K562 (cell line): ENCODE data around the gene LRMDA.

Experiments
- ATF7 ChIP-seq: fragments of 450-650 bp; IDR thresholded peaks from 2 replicates; pipeline ENCODE4 v1.7.1; 2014; ENCODE audit warnings: mild to moderate bottlenecking, moderate library complexity
- DDX20 ChIP-seq: fragments of 450-650 bp; IDR thresholded peaks from 2 replicates; pipeline ENCODE4 v1.6.1; 2016; ENCODE audit warnings: missing genetic modification characterization, low read depth, mild to moderate bottlenecking, missing compliant biosample characterization, moderate library complexity
- ILF3 ChIP-seq: fragments of 450-650 bp; IDR thresholded peaks from 2 replicates; pipeline ENCODE4 v1.6.1; 2018; ENCODE audit warnings: antibody characterized with exemption, mild to moderate bottlenecking, moderate library complexity, borderline replicate concordance
- JUND ChIP-seq, 2 experiments: IDR thresholded peaks; 2 replicates in 1 of 2; 3 replicates in 1 of 2; pipeline ENCODE4 v1.6.1; 2011; ENCODE audit warnings: borderline replicate concordance in 2 of 2, low read depth in 2 of 2, low read length in 2 of 2, improper control_type of control experiment in 1 of 2, missing biosample characterization in 1 of 2, missing genetic modification characterization in 1 of 2, missing genetic modification reagents in 1 of 2
- KDM1A ChIP-seq, 2 experiments: fragments of 450-650 bp; IDR thresholded peaks; 2 replicates each; pipeline ENCODE4 v1.6.1; 2016; ENCODE audit warnings: mild to moderate bottlenecking in 2 of 2
- PCBP1 ChIP-seq: fragments of 200-400 bp; formaldehyde crosslinking; IDR thresholded peaks from 2 replicates; pipeline ENCODE4 v1.6.1; 2018; ENCODE audit warnings: mild to moderate bottlenecking, low read depth, low read length; ENCODE audit not compliant: poor library complexity, severe bottlenecking
- POLR2A ChIP-seq: fragments of 450-650 bp; conservative IDR thresholded peaks from 2 replicates; pipeline ENCODE4 v1.6.1; 2016
- POLR2AphosphoS5 ChIP-seq: IDR thresholded peaks from 2 replicates; pipeline ENCODE4 v1.6.1; 2011; ENCODE audit warnings: mild to moderate bottlenecking, low read depth, low read length, moderate library complexity; ENCODE audit not compliant: control insufficient read depth, insufficient read depth
- SAFB2 ChIP-seq: fragments of 200-400 bp; formaldehyde crosslinking; IDR thresholded peaks from 2 replicates; pipeline ENCODE4 v1.6.1; 2018; ENCODE audit warnings: borderline replicate concordance, low read length, low read depth, moderate library complexity; ENCODE audit not compliant: severe bottlenecking
- ZBTB1 ChIP-seq: sonication (generic); formaldehyde crosslinking; IDR thresholded peaks from 2 replicates; pipeline ENCODE4 v1.8.1; 2023; ENCODE audit warnings: missing genetic modification reagents, low read depth, mild to moderate bottlenecking, borderline replicate concordance
- ZBTB8A ChIP-seq: fragments of 450-650 bp; IDR thresholded peaks from 2 replicates; pipeline ENCODE4 v1.6.1; 2018; ENCODE audit warnings: mild to moderate bottlenecking, moderate library complexity; ENCODE audit not compliant: partially characterized antibody
- TF ChIP-seq, protein P1 (sequence below), 3 experiments: IDR thresholded peaks in 2 of 3; conservative IDR thresholded peaks in 1 of 3; 2 replicates each; pipeline ENCODE4 v1.5.1; 2011 to 2012; ENCODE audit warnings: low read length in 3 of 3, mild to moderate bottlenecking in 3 of 3, control low read depth in 2 of 3, improper control_type of control experiment in 1 of 3, inconsistent platforms in 1 of 3, low read depth in 1 of 3, mixed read lengths in 1 of 3, moderate library complexity in 1 of 3; ENCODE audit not compliant: insufficient read depth in 2 of 3
- TF ChIP-seq, protein P2 (sequence below): fragments of 250-450 bp; sonication (Bioruptor Pico); IDR thresholded peaks from 2 replicates; pipeline ENCODE4 v1.4.0; 2020; ENCODE audit warnings: mild to moderate bottlenecking, moderate library complexity
- TF ChIP-seq, protein P3 (sequence below): fragments of 450-650 bp; IDR thresholded peaks from 2 replicates; pipeline ENCODE4 v1.6.1; 2016

DNA sequence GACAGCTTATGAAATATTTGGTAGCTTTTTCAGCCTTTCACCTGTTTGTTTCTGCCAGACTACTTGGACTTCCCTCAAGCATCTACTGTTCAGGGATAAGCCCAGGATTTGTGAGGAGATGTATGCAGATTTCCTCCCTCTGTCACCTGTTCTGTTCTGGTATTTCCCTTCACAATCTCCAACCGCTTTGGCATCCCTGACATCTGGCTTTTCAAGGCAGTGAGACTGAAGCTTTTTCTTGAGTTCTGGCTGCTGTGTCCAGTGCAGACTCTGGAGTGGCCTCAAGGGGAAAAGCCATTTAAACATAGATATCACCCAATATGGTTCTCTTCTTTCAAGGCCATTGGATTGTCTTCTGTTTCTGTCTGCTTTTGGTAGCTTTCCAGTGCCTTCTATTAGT is 369.7 kb downstream of the LRMDA start:
- TF ChIP-seq SAFB2, result no peak
- no peak for TF ChIP-seq PCBP1
- TF ChIP-seq, protein P1, sequence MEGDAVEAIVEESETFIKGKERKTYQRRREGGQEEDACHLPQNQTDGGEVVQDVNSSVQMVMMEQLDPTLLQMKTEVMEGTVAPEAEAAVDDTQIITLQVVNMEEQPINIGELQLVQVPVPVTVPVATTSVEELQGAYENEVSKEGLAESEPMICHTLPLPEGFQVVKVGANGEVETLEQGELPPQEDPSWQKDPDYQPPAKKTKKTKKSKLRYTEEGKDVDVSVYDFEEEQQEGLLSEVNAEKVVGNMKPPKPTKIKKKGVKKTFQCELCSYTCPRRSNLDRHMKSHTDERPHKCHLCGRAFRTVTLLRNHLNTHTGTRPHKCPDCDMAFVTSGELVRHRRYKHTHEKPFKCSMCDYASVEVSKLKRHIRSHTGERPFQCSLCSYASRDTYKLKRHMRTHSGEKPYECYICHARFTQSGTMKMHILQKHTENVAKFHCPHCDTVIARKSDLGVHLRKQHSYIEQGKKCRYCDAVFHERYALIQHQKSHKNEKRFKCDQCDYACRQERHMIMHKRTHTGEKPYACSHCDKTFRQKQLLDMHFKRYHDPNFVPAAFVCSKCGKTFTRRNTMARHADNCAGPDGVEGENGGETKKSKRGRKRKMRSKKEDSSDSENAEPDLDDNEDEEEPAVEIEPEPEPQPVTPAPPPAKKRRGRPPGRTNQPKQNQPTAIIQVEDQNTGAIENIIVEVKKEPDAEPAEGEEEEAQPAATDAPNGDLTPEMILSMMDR (IDR thresholded peaks at IDR 0.05 in 2 of 3, conservative IDR thresholded peaks at IDR 0.05 in 1 of 3; ENCODE audit: insufficient read depth in 2 of 3, low read depth in 1 of 3, low read length in 3 of 3), result no peak
- TF ChIP-seq ZBTB8A, result no peak
- no peak for TF ChIP-seq DDX20 (tag)
- no peak for TF ChIP-seq KDM1A (IDR thresholded peaks at IDR 0.05)
- TF ChIP-seq POLR2AphosphoS5, result no peak
- TF ChIP-seq, protein P2, sequence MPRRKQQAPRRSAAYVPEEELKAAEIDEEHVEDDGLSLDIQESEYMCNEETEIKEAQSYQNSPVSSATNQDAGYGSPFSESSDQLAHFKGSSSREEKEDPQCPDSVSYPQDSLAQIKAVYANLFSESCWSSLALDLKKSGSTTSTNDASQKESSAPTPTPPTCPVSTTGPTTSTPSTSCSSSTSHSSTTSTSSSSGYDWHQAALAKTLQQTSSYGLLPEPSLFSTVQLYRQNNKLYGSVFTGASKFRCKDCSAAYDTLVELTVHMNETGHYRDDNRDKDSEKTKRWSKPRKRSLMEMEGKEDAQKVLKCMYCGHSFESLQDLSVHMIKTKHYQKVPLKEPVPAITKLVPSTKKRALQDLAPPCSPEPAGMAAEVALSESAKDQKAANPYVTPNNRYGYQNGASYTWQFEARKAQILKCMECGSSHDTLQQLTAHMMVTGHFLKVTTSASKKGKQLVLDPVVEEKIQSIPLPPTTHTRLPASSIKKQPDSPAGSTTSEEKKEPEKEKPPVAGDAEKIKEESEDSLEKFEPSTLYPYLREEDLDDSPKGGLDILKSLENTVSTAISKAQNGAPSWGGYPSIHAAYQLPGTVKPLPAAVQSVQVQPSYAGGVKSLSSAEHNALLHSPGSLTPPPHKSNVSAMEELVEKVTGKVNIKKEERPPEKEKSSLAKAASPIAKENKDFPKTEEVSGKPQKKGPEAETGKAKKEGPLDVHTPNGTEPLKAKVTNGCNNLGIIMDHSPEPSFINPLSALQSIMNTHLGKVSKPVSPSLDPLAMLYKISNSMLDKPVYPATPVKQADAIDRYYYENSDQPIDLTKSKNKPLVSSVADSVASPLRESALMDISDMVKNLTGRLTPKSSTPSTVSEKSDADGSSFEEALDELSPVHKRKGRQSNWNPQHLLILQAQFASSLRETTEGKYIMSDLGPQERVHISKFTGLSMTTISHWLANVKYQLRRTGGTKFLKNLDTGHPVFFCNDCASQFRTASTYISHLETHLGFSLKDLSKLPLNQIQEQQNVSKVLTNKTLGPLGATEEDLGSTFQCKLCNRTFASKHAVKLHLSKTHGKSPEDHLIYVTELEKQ, result no peak
- TF ChIP-seq JUND (IDR thresholded peaks at IDR 0.05; ENCODE audit: borderline replicate concordance, low read depth, low read length), result no peak
- no peak for TF ChIP-seq JUND (tag; IDR thresholded peaks at IDR 0.05; ENCODE audit: borderline replicate concordance, low read depth, low read length)
- TF ChIP-seq, protein P3, sequence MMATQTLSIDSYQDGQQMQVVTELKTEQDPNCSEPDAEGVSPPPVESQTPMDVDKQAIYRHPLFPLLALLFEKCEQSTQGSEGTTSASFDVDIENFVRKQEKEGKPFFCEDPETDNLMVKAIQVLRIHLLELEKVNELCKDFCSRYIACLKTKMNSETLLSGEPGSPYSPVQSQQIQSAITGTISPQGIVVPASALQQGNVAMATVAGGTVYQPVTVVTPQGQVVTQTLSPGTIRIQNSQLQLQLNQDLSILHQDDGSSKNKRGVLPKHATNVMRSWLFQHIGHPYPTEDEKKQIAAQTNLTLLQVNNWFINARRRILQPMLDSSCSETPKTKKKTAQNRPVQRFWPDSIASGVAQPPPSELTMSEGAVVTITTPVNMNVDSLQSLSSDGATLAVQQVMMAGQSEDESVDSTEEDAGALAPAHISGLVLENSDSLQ, result no peak
- TF ChIP-seq POLR2A, result no peak
- TF ChIP-seq ATF7, result no peak
- no peak for TF ChIP-seq ZBTB1 (CRISPR knock-in tag)
- no peak for TF ChIP-seq ILF3
